HG02571 (cell line): ENCODE results near the gene SLC52A1.
"Not testable (repeated sequence)": the region's sequence is repeated elsewhere in the genome, so short reads cannot be mapped to it uniquely, and the experiment has no call there.

Experiments used
- ATAC-seq: cut with Tn5 transposase; IDR thresholded peaks from one replicate; pipeline ENCODE4 v1.9.1; 2021; ENCODE audit warnings: mild to moderate bottlenecking, moderate library complexity; ENCODE audit not compliant: unreplicated experiment

Gene SLC52A1

GRCh38 chr17:5031365-5032082 is 3.7 kb downstream of the SLC52A1 start:
- no peak for ATAC-seq

GRCh38 chr17:5030168-5030567 is 5.1 kb downstream of the SLC52A1 start:
- ATAC-seq = not testable (repeated sequence)

GRCh38 chr17:5027916-5028315 is 7.3 kb downstream of the SLC52A1 start:
- ATAC-seq = no peak

GRCh38 chr17:5027299-5027698 is 7.9 kb downstream of the SLC52A1 start:
- no peak for ATAC-seq

GRCh38 chr17:5024604-5025003 is 10.6 kb downstream of the SLC52A1 start:
- ATAC-seq = no peak

- no peak for ATAC-seq
Observed at GRCh38 chr17:5023588-5024147, 11.6 kb downstream of the SLC52A1 start.

- ATAC-seq = no peak
Observed at GRCh38 chr17:5022171-5022711, 13.0 kb downstream of the SLC52A1 start.

GRCh38 chr17:5020502-5021023 is 14.7 kb downstream of the SLC52A1 start:
- no peak for ATAC-seq

GRCh38 chr17:5019475-5019956 is 15.7 kb downstream of the SLC52A1 start:
- ATAC-seq = no peak

GRCh38 chr17:5014357-5014756 is 20.9 kb downstream of the SLC52A1 start:
- ATAC-seq = no peak

GRCh38 chr17:5011928-5012327 is 23.3 kb downstream of the SLC52A1 start:
- no peak for ATAC-seq

GRCh38 chr17:5003214-5003867 is 31.9 kb downstream of the SLC52A1 start:
- no peak for ATAC-seq

- no peak for ATAC-seq
Observed at GRCh38 chr17:5002121-5002788, 33.0 kb downstream of the SLC52A1 start.

GRCh38 chr17:5000237-5000639 is 35.0 kb downstream of the SLC52A1 start:
- ATAC-seq = no peak

- ATAC-seq = no peak
Observed at GRCh38 chr17:4999430-5000093, 35.7 kb downstream of the SLC52A1 start.

GRCh38 chr17:4998732-4999429 is 36.3 kb downstream of the SLC52A1 start:
- no peak for ATAC-seq

GRCh38 chr17:4998027-4998731 is 37.0 kb downstream of the SLC52A1 start:
- peak; percentile 9 for ATAC-seq

GRCh38 chr17:4997302-4998026 is 37.8 kb downstream of the SLC52A1 start, which contains the start of the genes INCA1 and KIF1C:
Gene INCA1, minus strand, starts transcription at chr17:4997522. Its CDS starts 3,085 bp downstream, at chr17:4994437.
Gene KIF1C, plus strand, starts transcription at chr17:4997950. Its CDS starts 2,297 bp downstream, at chr17:5000247.
- peak; percentile 74 for ATAC-seq
